ENCODE measurements around the gene TNFRSF1A. TPM values are rescaled to one million over a fixed set of nuclear protein-coding genes. Genes with fewer than 3 reads are reported as not detected.
A peak's percentile ranks its signal among the peaks of the same experiment; 100 is the strongest.

The TNFRSF1A gene
- total and polyA plus RNA-seq, 12 donors = 29.4 to 100 (median 39.2) TPM

DNA sequence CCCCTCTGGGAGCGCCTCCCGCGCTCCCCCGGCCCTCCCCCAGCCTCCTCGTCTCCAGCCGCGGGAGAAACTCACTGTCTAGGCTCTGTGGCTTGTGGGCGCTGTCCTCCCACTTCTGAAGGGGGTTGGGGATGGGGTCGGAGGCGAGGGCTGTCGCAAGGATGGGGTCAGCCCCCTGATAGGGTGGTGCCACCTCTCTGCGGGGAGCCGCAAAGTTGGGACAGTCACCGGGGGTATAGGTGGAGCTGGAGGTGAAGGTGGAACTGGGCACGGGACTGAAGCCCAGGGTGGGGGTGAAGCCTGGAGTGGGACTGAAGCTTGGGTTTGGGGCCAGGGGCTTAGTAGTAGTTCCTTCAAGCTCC lies 12.2 kb downstream of the TNFRSF1A start:
- Histone ChIP-seq H3K4me3 (no peak overlapping the region), H3K4me1 (peaks cover 14 to 100% (median 55%) of the 10 kb centered on the region in 9 donors), H3K9me3 (no peaks in the 10 kb centered on the region), H3K27ac (peak overlapping the region in 3 of 10 donors; percentile 2 to 55 (median 36)), H3K36me3 (peaks cover 7 to 97% (median 61%) of the 10 kb centered on the region in 9 donors), H3K27me3 (no peaks in the 10 kb centered on the region)
- intact Hi-C loops (cut with DNase I) = loop anchor here in 8 of 10 donors (2.0 to 10.0 kb wide), 8 partner anchors 38 to 208 kb away; partner anchors contain the start of genes GAPDH (in 3 of the 8), LTBR (in 1 of the 8) and SCNN1A (in 1 of the 8)
- DNase-seq = no peak
- ATAC-seq = no peak
- WGBS, 2 donors = 80% methylated on average over 15 of the region's 15 CpGs
- TF ChIP-seq, protein P1, sequence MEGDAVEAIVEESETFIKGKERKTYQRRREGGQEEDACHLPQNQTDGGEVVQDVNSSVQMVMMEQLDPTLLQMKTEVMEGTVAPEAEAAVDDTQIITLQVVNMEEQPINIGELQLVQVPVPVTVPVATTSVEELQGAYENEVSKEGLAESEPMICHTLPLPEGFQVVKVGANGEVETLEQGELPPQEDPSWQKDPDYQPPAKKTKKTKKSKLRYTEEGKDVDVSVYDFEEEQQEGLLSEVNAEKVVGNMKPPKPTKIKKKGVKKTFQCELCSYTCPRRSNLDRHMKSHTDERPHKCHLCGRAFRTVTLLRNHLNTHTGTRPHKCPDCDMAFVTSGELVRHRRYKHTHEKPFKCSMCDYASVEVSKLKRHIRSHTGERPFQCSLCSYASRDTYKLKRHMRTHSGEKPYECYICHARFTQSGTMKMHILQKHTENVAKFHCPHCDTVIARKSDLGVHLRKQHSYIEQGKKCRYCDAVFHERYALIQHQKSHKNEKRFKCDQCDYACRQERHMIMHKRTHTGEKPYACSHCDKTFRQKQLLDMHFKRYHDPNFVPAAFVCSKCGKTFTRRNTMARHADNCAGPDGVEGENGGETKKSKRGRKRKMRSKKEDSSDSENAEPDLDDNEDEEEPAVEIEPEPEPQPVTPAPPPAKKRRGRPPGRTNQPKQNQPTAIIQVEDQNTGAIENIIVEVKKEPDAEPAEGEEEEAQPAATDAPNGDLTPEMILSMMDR (IDR thresholded peaks at IDR 0.05) = no peak

- Histone ChIP-seq H3K27ac (peak overlapping the region in 2 of 10 donors; percentile 36 to 73), H3K4me3 (no peak overlapping the region), H3K9me3 (no peaks in the 10 kb centered on the region), H3K36me3 (peaks cover 7 to 91% (median 60%) of the 10 kb centered on the region in 9 donors), H3K4me1 (peaks cover 12 to 100% (median 55%) of the 10 kb centered on the region in 9 donors), H3K27me3 (no peaks in the 10 kb centered on the region)
- WGBS, 2 donors = 85 to 87% methylated on average over 75 of the region's 75 CpGs
- DNase-seq (no peak), ATAC-seq (no peak)
- TF ChIP-seq, protein P1 (IDR thresholded peaks at IDR 0.05) = no peak
- intact Hi-C loops (cut with DNase I) = loop anchor here in 4 of 10 donors (5.0 to 10.0 kb wide), 5 partner anchors 38 to 208 kb away; partner anchors contain the start of gene SCNN1A (in 1 of the 4)
These were observed 12.8 kb downstream of the TNFRSF1A start for GRCh38 chr12:6328945-6329702.

DNA sequence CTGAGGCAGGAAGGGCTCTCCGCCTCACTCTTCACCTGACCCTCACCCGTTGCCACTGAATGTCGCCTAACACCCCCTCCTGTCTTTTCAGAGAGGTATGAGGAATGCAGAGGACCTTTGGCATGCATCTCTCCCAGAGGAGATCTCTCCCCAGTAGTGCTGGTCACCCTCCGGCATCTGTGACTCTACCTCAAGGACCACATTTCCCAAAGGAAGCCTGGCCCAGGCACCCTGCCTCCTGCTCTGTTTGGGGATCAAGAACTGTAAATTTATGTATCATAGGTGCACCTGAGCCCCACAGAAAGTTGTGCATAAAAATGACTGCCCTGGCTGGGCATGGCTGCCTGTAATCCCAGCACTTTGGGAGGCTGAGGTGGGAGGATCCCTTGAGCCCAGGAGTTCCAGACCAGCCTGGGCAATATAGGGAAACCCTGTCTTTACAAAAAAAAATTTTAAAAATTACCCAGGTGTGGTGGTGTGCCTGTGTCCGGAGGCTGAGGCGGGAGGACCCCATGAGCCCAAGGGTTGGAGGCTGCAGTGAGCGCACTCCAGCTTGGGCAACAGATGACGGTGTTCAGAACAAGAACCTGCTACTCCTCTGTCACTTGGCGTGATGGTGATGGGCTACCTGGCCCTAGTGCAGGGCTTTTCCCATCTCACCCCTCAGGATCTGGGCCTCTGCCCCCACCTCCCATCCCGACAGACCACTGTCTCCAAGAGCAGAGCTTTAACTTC lies 13.7 kb downstream of the TNFRSF1A start:
- Histone ChIP-seq H3K27me3 (no peaks in the 10 kb centered on the region), H3K4me3 (no peak overlapping the region), H3K9me3 (no peaks in the 10 kb centered on the region), H3K36me3 (peaks cover 7 to 82% (median 51%) of the 10 kb centered on the region in 9 donors), H3K4me1 (peaks cover 14 to 100% (median 56%) of the 10 kb centered on the region in 9 donors), H3K27ac (peak overlapping the region in 7 of 10 donors; percentile 26 to 73 (median 47))
- TF ChIP-seq, protein P1 (IDR thresholded peaks at IDR 0.05) = no peak
- ATAC-seq (no peak), DNase-seq (no peak)
- 82 to 84% methylated on average over 10 of the region's 10 CpGs for WGBS, 2 donors
- intact Hi-C loops (cut with DNase I) = loop anchor here in 4 of 10 donors (5.0 to 10.0 kb wide), 5 partner anchors 39 to 209 kb away; partner anchors contain the start of gene SCNN1A (in 1 of the 4)

Measured in heart right ventricle (tissue), 16 donors.